Natural killer cell (primary cell): Measurements from ENCODE around the gene MYO1D. TPM values are rescaled to one million over a fixed set of nuclear protein-coding genes. Genes with fewer than 3 reads are reported as not detected.

Experiments used
- ATAC-seq, 3 donors: fragments of 150-1000 bp in 2 of 3; fragments of 200-7000 bp in 1 of 3; cut with Tn5 transposase; 1 replicate in 1 of 3; 2 replicates in 2 of 3; pipeline ENCODE4 v1.10.0; 2021; ENCODE audit warnings: mild to moderate bottlenecking in 2 of 3, moderate library complexity in 2 of 3
- DNase-seq, 2 donors: peaks; one replicate each; pipeline versions ENCODE4 v3.0.0 to v3.0.0-alpha.2; 2013 to 2021; ENCODE audit warnings: mixed read lengths in 1 of 2
- H3K27ac ChIP-seq: one replicate; pipeline ENCODE4 v1.5.1; 2013; ENCODE audit warnings: mild to moderate bottlenecking, low read length
- H3K27me3 ChIP-seq: one replicate; pipeline ENCODE4 v1.6.1; 2013; ENCODE audit warnings: low read length; ENCODE audit not compliant: control insufficient read depth, insufficient read depth
- H3K36me3 ChIP-seq: one replicate; pipeline ENCODE4 v1.6.1; 2013; ENCODE audit warnings: low read length; ENCODE audit not compliant: control insufficient read depth, insufficient read depth
- H3K4me1 ChIP-seq: one replicate; pipeline ENCODE4 v1.6.1; 2013; ENCODE audit warnings: low read length; ENCODE audit not compliant: control insufficient read depth, insufficient read depth
- H3K4me3 ChIP-seq: one replicate; pipeline ENCODE4 v1.5.1; 2013; ENCODE audit warnings: low read length
- H3K9me3 ChIP-seq: one replicate; pipeline ENCODE4 v1.6.1; 2013; ENCODE audit warnings: low read length; ENCODE audit not compliant: control insufficient read depth, insufficient read depth
- H3K27ac Mint-ChIP-seq, 2 donors: one replicate each; pipeline ENCODE4 v1.8.0; 2022; ENCODE audit warnings: mild to moderate bottlenecking in 2 of 2, mixed read lengths in 2 of 2, moderate library complexity in 1 of 2
- H3K27me3 Mint-ChIP-seq, 2 donors: one replicate each; pipeline ENCODE4 v1.8.0; 2022; ENCODE audit warnings: low read depth in 2 of 2, mixed read lengths in 2 of 2
- H3K36me3 Mint-ChIP-seq: one replicate; pipeline ENCODE4 v1.8.0; 2022; ENCODE audit warnings: mixed read lengths
- H3K4me1 Mint-ChIP-seq, 2 donors: one replicate each; pipeline ENCODE4 v1.8.0; 2022; ENCODE audit warnings: mixed read lengths in 2 of 2
- H3K4me3 Mint-ChIP-seq: one replicate; pipeline ENCODE4 v1.8.0; 2022; ENCODE audit warnings: mild to moderate bottlenecking, moderate library complexity, mixed read lengths
- H3K9me3 Mint-ChIP-seq, 2 donors: one replicate each; pipeline ENCODE4 v1.8.0; 2022; ENCODE audit warnings: mixed read lengths in 2 of 2
- WGBS: methylation state at CpG from one replicate; pipeline ENCODE4 v1.1.7; 2013; ENCODE audit warnings: missing lambda C conversion rate; ENCODE audit not compliant: insufficient coverage; 5-methylcytosine and 5-hydroxymethylcytosine counted together
- intact Hi-C: fragments of 100-400 bp; cut with micrococcal nuclease; formaldehyde crosslinking; loops from one replicate; pipeline ENCODE4 v1.14.2; 2022
- total RNA-seq, 4 donors: library from RNA; stranded (reverse); fragments of 120-200 nt in 1 of 4; gene quantifications; one replicate each; pipeline versions ENCODE4 v1.2.3 to v1.2.4, GENCODE V29; 2013 to 2022
- TF ChIP-seq, protein P1 (sequence below): fragments of 200-600 bp; IDR thresholded peaks from one replicate; pipeline ENCODE4 v1.8.0; 2022; ENCODE audit warnings: antibody characterized with exemption

MYO1D gene
- total RNA-seq, 3 donors from 2014 or later (not counting 1 experiment from before 2014, with no cell fraction given), result 6.8 to 20.2 (median 10.5) TPM

- intact Hi-C loops, result no loop called here
- DNase-seq (no peak), ATAC-seq (no peak)
- H3K4me3 Mint-ChIP-seq, result no peak overlapping the region
- no peak overlapping the region for H3K27ac Mint-ChIP-seq
- H3K9me3 ChIP-seq, result no peaks in the 10 kb centered on the region
- WGBS, result 71% methylated on average over 6 of the region's 6 CpGs
- H3K27me3 Mint-ChIP-seq, result no peaks in the 10 kb centered on the region
- H3K4me1 Mint-ChIP-seq, result peaks cover 17 to 25% of the 10 kb centered on the region in 2 donors
- no peaks in the 10 kb centered on the region for H3K9me3 Mint-ChIP-seq
- H3K4me3 ChIP-seq, result no peak overlapping the region
- H3K27ac ChIP-seq, result no peak overlapping the region
- peaks cover 3% of the 10 kb centered on the region for H3K4me1 ChIP-seq
- H3K27me3 ChIP-seq, result no peaks in the 10 kb centered on the region
- H3K36me3 Mint-ChIP-seq, result no peaks in the 10 kb centered on the region
- TF ChIP-seq, protein P1, sequence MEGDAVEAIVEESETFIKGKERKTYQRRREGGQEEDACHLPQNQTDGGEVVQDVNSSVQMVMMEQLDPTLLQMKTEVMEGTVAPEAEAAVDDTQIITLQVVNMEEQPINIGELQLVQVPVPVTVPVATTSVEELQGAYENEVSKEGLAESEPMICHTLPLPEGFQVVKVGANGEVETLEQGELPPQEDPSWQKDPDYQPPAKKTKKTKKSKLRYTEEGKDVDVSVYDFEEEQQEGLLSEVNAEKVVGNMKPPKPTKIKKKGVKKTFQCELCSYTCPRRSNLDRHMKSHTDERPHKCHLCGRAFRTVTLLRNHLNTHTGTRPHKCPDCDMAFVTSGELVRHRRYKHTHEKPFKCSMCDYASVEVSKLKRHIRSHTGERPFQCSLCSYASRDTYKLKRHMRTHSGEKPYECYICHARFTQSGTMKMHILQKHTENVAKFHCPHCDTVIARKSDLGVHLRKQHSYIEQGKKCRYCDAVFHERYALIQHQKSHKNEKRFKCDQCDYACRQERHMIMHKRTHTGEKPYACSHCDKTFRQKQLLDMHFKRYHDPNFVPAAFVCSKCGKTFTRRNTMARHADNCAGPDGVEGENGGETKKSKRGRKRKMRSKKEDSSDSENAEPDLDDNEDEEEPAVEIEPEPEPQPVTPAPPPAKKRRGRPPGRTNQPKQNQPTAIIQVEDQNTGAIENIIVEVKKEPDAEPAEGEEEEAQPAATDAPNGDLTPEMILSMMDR, result no peak
- no peaks in the 10 kb centered on the region for H3K36me3 ChIP-seq
Observed at GRCh38 chr17:32563583-32563982, 313.3 kb downstream of the MYO1D start.

GRCh38 chr17:32558997-32559650 is 317.8 kb downstream of the MYO1D start:
- H3K4me3 Mint-ChIP-seq, result peak overlapping the region; percentile 45
- ATAC-seq (no peak), DNase-seq (no peak)
- TF ChIP-seq, protein P1, result no peak
- no peaks in the 10 kb centered on the region for H3K36me3 Mint-ChIP-seq
- H3K4me1 Mint-ChIP-seq, result peaks cover 32 to 34% of the 10 kb centered on the region in 2 donors
- no peaks in the 10 kb centered on the region for H3K27me3 ChIP-seq
- no peak overlapping the region for H3K4me3 ChIP-seq
- intact Hi-C loops, result loop anchor here (10.0 kb wide), 1 partner anchor 46 kb away; no protein-coding TSS in a partner anchor
- H3K27ac Mint-ChIP-seq, result peak overlapping the region; percentile 58 to 80
- H3K9me3 Mint-ChIP-seq, result no peaks in the 10 kb centered on the region
- peaks cover 29% of the 10 kb centered on the region for H3K4me1 ChIP-seq
- no peaks in the 10 kb centered on the region for H3K9me3 ChIP-seq
- no peaks in the 10 kb centered on the region for H3K27me3 Mint-ChIP-seq
- H3K27ac ChIP-seq, result no peak overlapping the region
- H3K36me3 ChIP-seq, result no peaks in the 10 kb centered on the region
- 78% methylated on average over 3 of the region's 4 CpGs for WGBS

DNA sequence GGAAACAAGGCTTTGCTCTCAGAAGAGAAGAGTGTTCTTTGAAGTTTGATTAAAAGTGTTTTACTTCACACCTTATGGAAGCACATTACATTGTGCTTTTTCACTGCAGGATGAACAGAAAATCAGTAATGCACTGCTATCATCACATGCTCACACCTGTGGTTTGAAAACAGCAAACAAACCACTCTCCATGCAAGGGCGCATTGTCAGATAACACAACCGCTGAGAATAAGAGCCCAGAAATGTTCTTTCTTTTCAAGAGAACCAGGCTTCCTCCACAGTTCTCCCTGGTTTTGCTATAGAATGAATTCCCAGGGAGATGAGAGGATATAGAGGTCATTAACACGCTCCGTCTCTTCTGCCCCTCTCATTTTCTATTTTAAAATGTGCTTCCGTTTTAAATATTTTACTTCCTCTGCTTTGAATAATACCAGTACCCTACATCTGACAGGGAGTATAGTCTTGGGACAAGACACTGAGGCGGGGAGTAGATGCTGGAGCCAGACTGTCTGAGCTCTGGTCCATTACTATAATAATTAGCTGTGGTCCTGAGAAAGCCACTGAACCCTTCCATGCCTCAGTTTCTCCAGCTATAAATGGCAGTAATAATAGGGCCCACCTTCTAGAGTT is 318.5 kb downstream of the MYO1D start:
- no peaks in the 10 kb centered on the region for H3K36me3 ChIP-seq
- H3K36me3 Mint-ChIP-seq, result no peaks in the 10 kb centered on the region
- H3K9me3 Mint-ChIP-seq, result no peaks in the 10 kb centered on the region
- no peak overlapping the region for H3K4me3 ChIP-seq
- H3K4me1 ChIP-seq, result peaks cover 36% of the 10 kb centered on the region
- ATAC-seq, result peak in 2 of 3 donors; percentile 34 to 65
- peak overlapping the region; percentile 58 to 80 for H3K27ac Mint-ChIP-seq
- peak overlapping the region; percentile 40 for H3K27ac ChIP-seq
- peaks cover 35 to 39% of the 10 kb centered on the region in 2 donors for H3K4me1 Mint-ChIP-seq
- no peaks in the 10 kb centered on the region for H3K27me3 ChIP-seq
- intact Hi-C loops, result loop anchor here (10.0 kb wide), 1 partner anchor 46 kb away; no protein-coding TSS in a partner anchor
- WGBS, result 33% methylated on average over 4 of the region's 6 CpGs
- TF ChIP-seq, protein P1, result no peak
- H3K27me3 Mint-ChIP-seq, result no peaks in the 10 kb centered on the region
- peak overlapping the region; percentile 26 for H3K4me3 Mint-ChIP-seq
- H3K9me3 ChIP-seq, result no peaks in the 10 kb centered on the region
- peak in 1 of 2 donors; percentile 30 for DNase-seq
